ENCODE measurements around the gene RNF182.
"Not testable (repeated sequence)": the region's sequence is repeated elsewhere in the genome, so short reads cannot be mapped to it uniquely, and the experiment has no call there.

Gene RNF182, protein sequence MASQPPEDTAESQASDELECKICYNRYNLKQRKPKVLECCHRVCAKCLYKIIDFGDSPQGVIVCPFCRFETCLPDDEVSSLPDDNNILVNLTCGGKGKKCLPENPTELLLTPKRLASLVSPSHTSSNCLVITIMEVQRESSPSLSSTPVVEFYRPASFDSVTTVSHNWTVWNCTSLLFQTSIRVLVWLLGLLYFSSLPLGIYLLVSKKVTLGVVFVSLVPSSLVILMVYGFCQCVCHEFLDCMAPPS

DNA sequence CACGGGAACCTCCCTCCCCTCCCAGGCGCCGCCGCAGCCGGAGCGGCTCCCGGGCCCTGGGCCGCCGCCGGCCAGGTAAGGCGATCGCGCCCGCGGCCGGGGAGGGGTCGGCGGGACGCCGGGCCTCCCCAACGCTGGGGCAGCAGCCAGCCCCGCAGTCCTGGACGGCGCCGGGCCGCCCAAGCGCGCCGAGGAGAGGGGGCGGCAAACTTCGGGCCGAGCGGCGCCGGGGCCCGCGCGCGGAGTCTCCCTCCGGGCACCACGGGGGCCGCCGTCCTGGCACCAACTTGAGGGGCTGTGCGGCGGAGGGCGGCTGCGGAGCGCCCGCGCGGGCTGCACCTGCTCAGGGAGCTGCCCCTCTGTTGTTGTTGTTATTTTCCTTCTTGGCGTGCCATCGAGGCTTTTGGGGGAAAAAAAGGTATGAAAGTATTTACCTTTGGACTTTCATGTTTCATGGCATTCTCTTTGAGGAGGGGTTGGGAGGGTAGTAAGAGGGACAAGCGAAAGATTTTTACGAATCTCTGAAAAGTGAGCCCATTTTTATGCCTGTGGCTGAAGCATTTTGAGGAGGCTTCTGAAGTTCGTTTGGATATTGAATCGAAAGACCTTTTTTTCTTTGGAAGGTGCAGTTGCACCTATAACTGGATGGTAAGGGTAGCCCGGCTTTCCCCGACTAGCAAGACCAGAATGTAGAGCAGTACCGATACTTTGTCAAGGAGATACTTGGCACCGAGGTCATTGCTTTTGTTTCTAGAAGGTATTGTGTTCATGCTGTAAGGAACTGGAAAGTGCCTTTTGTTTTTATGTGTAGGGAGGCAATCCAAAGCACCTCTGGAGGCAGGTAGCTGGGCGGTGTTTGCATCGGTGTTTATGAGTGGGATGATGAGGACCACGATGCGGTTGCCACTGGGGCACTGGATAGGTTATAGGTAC is at the start of gene RNF182:
Gene RNF182 (plus strand): TSS at position 4 of the 933 bp plus-strand sequence. CDS start 52,168 bp downstream, outside the sequence.
- Histone ChIP-seq H3K36me3 (ENCODE audit: control insufficient read depth, low read depth, low read length) (no peaks in the 10 kb centered on the region), H3K27me3 (ENCODE audit: control insufficient read depth, insufficient read depth, low read length) (peaks cover 40% of the 10 kb centered on the region), H3K4me1 (ENCODE audit: control insufficient read depth, low read depth, low read length) (peaks cover 15% of the 10 kb centered on the region), H3K9ac (ENCODE audit: low read length) (peak within 1 kb of the TSS; percentile 55), H3K4me3 (ENCODE audit: low read length) (peak within 1 kb of the TSS; percentile 91), H3K9me3 (ENCODE audit: control insufficient read depth, low read depth, low read length) (no peaks in the 10 kb centered on the region), H3K27ac (ENCODE audit: low read length) (no peak within 1 kb of the TSS)

DNA sequence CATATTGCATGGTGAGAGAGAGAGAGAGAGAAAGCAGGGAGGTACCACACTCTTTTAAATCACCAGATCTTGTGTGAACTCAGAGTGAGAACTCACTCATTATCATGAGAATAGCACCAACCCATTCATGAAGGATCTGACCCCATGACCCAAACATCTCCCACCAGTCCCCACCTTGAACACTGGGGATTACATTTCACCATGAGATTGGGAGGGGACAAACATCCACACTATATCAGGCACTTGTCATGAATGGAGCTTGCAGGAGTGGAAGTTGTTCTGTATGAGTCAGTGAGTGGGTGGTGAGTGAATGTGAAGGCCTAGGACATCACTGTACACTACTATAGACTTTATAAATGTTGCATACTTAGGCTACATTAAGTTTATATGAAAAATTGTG is 47.7 kb upstream of the RNF182 start:
- H3K27me3 ChIP-seq (ENCODE audit: control insufficient read depth, insufficient read depth, low read length), result peaks cover 22% of the 10 kb centered on the region

DNA sequence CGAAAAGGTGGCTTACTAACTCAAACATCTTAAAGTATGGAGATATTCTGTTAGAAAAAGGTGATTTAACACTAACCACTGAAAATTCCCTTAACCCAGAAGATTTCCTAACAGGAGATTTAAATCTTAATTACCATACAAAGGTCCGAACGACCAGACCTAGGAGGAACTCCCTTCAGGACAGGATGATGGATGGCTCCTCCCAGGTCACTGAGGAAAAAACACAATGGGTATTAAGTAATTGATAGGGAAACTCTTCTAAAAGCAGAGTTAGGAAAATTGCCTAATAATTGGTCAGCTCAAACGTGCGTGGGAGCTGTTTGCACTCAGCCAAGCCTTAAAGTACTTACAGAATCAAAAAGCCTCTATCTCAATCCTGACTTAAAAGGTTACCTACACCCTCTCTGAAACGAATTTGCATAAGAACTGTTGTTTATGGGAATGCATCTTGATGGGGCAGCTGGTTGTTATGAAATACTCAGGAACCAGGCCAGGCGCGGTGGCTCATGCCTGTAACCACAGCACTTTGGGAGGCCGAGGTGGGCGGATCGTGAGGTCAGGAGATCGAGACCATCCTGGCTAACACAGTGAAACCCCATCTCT is 44.6 kb upstream of the RNF182 start:
- H3K4me3 ChIP-seq (ENCODE audit: low read length); H3K27me3 ChIP-seq (ENCODE audit: control insufficient read depth, insufficient read depth, low read length); H3K9ac ChIP-seq (ENCODE audit: low read length); H3K4me1 ChIP-seq (ENCODE audit: control insufficient read depth, low read depth, low read length); H3K27ac ChIP-seq (ENCODE audit: low read length); H3K36me3 ChIP-seq (ENCODE audit: control insufficient read depth, low read depth, low read length); H3K9me3 ChIP-seq (ENCODE audit: control insufficient read depth, low read depth, low read length): not testable (repeated sequence)

More for the DNA sequence above, 47.7 kb upstream of the RNF182 start:
- Histone ChIP-seq H3K9me3 (ENCODE audit: control insufficient read depth, low read depth, low read length) (no peaks in the 10 kb centered on the region), H3K36me3 (ENCODE audit: control insufficient read depth, low read depth, low read length) (no peaks in the 10 kb centered on the region), H3K27ac (ENCODE audit: low read length) (no peak overlapping the region), H3K9ac (ENCODE audit: low read length) (no peak overlapping the region), H3K4me1 (ENCODE audit: control insufficient read depth, low read depth, low read length) (peaks cover 9% of the 10 kb centered on the region), H3K4me3 (ENCODE audit: low read length) (no peak overlapping the region)

DNA sequence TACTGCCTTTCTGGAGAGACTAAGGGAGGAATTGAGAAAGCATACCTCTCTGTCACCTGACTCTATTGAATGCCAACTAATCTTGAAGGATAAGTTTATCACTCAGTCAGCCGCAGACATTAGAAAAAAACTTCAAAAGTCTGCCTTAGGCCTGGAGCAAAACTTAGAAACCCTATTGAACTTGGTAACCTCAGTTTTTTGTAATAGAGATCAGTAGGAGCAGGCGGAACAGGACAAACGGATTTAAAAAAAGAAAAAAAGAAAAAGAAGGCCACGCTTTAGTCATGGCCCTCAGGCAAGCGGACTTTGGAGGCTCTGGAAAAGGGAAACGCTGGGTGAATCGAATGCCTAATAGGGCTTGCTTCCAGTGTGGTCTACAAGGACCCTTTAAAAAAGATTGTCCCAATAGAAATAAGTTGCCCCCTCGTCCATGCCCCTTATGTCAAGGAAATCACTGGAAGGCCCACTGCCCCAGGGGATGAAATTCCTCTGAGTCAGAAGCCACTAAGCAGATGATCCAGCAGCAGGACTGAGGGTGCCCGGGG is 43.1 kb upstream of the RNF182 start:
- Histone ChIP-seq H3K36me3 (ENCODE audit: control insufficient read depth, low read depth, low read length) (no peaks in the 10 kb centered on the region), H3K27me3 (ENCODE audit: control insufficient read depth, insufficient read depth, low read length) (no peaks in the 10 kb centered on the region), H3K9me3 (ENCODE audit: control insufficient read depth, low read depth, low read length) (no peaks in the 10 kb centered on the region), H3K9ac (ENCODE audit: low read length) (no peak overlapping the region), H3K4me1 (ENCODE audit: control insufficient read depth, low read depth, low read length) (peaks cover 3% of the 10 kb centered on the region), H3K4me3 (ENCODE audit: low read length) (no peak overlapping the region), H3K27ac (ENCODE audit: low read length) (no peak overlapping the region)

DNA sequence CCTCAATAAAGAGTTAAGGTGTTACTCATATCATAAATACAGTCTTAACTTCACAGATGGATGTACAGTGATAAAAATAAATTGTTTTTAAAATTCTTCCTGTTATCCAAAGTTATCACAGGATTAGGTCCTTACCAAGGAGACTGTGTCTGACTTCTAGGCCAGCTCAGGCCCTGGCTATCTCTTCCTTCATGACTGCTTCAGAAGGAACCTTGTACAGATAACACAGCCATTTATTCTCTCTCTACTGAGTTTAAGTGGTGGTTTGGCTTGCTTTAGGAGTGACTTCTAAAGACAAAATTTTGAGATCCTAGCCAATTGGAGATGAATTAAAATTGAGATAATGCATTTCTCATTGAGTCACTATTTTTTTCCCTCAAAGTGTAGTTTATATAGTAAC is 40.8 kb upstream of the RNF182 start:
- Histone ChIP-seq H3K4me1 (ENCODE audit: control insufficient read depth, low read depth, low read length) (no peaks in the 10 kb centered on the region), H3K36me3 (ENCODE audit: control insufficient read depth, low read depth, low read length) (no peaks in the 10 kb centered on the region), H3K4me3 (ENCODE audit: low read length) (no peak overlapping the region), H3K9me3 (ENCODE audit: control insufficient read depth, low read depth, low read length) (no peaks in the 10 kb centered on the region), H3K9ac (ENCODE audit: low read length) (no peak overlapping the region), H3K27me3 (ENCODE audit: control insufficient read depth, insufficient read depth, low read length) (no peaks in the 10 kb centered on the region), H3K27ac (ENCODE audit: low read length) (no peak overlapping the region)

GRCh38 chr6:13884397-13884796 is 40.4 kb upstream of the RNF182 start:
- Histone ChIP-seq H3K27ac (ENCODE audit: low read length) (no peak overlapping the region), H3K4me1 (ENCODE audit: control insufficient read depth, low read depth, low read length) (no peaks in the 10 kb centered on the region)

DNA sequence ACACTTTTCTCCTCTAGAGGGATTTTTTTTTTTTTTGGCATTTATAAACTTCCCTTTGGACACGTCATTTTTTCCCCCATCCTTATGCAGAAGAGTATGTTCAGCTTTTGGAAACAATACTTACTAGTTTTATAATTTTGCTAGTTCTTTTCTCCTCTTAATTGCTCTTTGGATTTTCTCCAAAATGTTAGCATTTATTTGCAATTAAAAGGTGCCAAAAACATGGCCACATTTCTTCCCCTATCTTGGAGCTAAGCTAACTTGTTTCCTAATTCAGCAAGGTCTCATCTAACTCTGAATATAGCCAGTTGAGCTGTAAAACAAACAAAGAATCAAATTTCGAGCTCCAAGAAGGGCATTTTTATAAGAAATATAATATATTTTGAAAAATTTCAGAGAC is 39.2 kb upstream of the RNF182 start:
- Histone ChIP-seq H3K4me1 (ENCODE audit: control insufficient read depth, low read depth, low read length) (no peaks in the 10 kb centered on the region), H3K9me3 (ENCODE audit: control insufficient read depth, low read depth, low read length) (no peaks in the 10 kb centered on the region), H3K4me3 (ENCODE audit: low read length) (no peak overlapping the region), H3K9ac (ENCODE audit: low read length) (no peak overlapping the region), H3K36me3 (ENCODE audit: control insufficient read depth, low read depth, low read length) (no peaks in the 10 kb centered on the region), H3K27me3 (ENCODE audit: control insufficient read depth, insufficient read depth, low read length) (no peaks in the 10 kb centered on the region), H3K27ac (ENCODE audit: low read length) (no peak overlapping the region)

More at GRCh38 chr6:13884397-13884796, 40.4 kb upstream of the RNF182 start:
- no peaks in the 10 kb centered on the region for H3K27me3 ChIP-seq (ENCODE audit: control insufficient read depth, insufficient read depth, low read length)
- no peak overlapping the region for H3K4me3 ChIP-seq (ENCODE audit: low read length)
- no peak overlapping the region for H3K9ac ChIP-seq (ENCODE audit: low read length)
- no peaks in the 10 kb centered on the region for H3K36me3 ChIP-seq (ENCODE audit: control insufficient read depth, low read depth, low read length)
- H3K9me3 ChIP-seq (ENCODE audit: control insufficient read depth, low read depth, low read length), result no peaks in the 10 kb centered on the region

GRCh38 chr6:13886949-13887348 is 37.8 kb upstream of the RNF182 start:
- H3K27ac ChIP-seq (ENCODE audit: low read length), result no peak overlapping the region
- H3K4me1 ChIP-seq (ENCODE audit: control insufficient read depth, low read depth, low read length), result no peaks in the 10 kb centered on the region
- no peak overlapping the region for H3K4me3 ChIP-seq (ENCODE audit: low read length)
- H3K9ac ChIP-seq (ENCODE audit: low read length), result no peak overlapping the region
- no peaks in the 10 kb centered on the region for H3K27me3 ChIP-seq (ENCODE audit: control insufficient read depth, insufficient read depth, low read length)
- no peaks in the 10 kb centered on the region for H3K9me3 ChIP-seq (ENCODE audit: control insufficient read depth, low read depth, low read length)
- no peaks in the 10 kb centered on the region for H3K36me3 ChIP-seq (ENCODE audit: control insufficient read depth, low read depth, low read length)

DNA sequence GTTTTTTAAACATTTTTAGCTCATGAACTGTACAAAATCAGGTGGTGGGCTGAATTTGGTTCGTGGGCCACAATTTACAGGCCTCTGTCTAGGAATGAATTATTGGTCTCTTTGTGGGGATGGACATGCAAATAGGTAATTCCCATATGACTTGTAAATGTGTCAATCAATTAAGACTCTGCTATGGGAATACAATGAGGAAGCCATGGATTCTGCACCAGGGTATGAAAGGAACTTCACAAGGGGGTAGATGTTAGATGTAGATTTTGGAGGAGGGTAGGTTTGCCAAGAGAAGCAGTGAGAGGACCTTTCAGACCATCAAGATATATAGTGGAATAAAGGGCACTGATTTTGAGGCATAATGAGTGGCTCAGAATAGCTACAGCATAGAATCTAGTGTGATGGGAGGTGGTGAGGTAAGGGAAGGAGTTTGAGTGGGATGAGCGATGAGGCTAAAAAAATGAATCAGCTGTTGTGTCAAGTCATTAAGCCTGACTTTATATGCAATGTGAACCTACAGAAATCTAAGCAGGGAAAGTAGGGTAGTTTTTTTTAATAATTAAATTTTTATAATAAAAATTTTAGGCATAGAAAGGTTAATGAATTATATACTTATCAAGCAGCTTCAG is 32.6 kb upstream of the RNF182 start:
- H3K36me3 ChIP-seq (ENCODE audit: control insufficient read depth, low read depth, low read length), result no peaks in the 10 kb centered on the region
- H3K27me3 ChIP-seq (ENCODE audit: control insufficient read depth, insufficient read depth, low read length), result no peaks in the 10 kb centered on the region
- H3K4me1 ChIP-seq (ENCODE audit: control insufficient read depth, low read depth, low read length), result no peaks in the 10 kb centered on the region
- H3K9ac ChIP-seq (ENCODE audit: low read length), result no peak overlapping the region
- H3K27ac ChIP-seq (ENCODE audit: low read length), result no peak overlapping the region
- H3K9me3 ChIP-seq (ENCODE audit: control insufficient read depth, low read depth, low read length), result no peaks in the 10 kb centered on the region
- H3K4me3 ChIP-seq (ENCODE audit: low read length), result no peak overlapping the region

DNA sequence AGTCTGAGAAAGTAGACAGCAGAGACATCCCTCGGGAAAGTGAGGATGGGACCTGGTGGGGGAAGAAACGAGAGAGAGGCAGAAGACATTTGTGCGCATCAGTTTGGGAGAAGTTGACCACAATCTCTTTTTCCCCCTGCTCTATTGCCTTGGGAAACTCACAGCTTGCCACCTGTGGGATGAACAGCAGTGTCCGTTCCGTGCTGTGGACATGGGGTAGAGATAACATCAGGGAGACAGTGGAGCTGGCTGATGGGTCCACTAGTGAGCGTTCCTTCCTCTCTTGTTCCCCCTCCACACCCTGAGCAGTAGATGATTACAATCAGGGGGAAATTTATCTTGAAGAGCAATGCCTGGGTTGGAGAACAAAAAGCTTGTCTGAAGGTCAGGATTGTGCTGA is 21.8 kb upstream of the RNF182 start:
- Histone ChIP-seq H3K27ac (ENCODE audit: low read length) (no peak overlapping the region), H3K9me3 (ENCODE audit: control insufficient read depth, low read depth, low read length) (no peaks in the 10 kb centered on the region), H3K36me3 (ENCODE audit: control insufficient read depth, low read depth, low read length) (no peaks in the 10 kb centered on the region), H3K4me1 (ENCODE audit: control insufficient read depth, low read depth, low read length) (no peaks in the 10 kb centered on the region), H3K27me3 (ENCODE audit: control insufficient read depth, insufficient read depth, low read length) (no peaks in the 10 kb centered on the region), H3K9ac (ENCODE audit: low read length) (no peak overlapping the region), H3K4me3 (ENCODE audit: low read length) (no peak overlapping the region)

DNA sequence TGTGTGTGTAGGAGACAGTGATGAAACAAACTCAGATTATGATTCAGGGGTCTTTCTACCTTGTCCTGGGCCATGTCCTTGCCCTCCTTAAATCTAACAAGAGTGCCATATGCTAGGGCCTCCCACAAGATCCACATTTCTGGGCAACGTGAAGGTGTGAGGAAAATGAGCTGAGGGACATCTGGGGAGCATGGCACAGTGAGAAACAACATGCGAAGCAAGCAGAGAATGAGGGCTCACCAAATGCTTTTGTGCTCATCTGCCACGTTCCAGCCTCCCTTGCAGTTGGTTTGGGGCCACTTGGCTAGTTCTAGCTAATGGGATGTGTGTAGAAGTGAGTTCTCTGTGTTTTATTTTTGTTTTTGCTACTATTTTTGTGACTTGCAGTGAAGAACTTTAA is 21.4 kb upstream of the RNF182 start:
- H3K27me3 ChIP-seq (ENCODE audit: control insufficient read depth, insufficient read depth, low read length), result no peaks in the 10 kb centered on the region
- no peaks in the 10 kb centered on the region for H3K4me1 ChIP-seq (ENCODE audit: control insufficient read depth, low read depth, low read length)
- H3K4me3 ChIP-seq (ENCODE audit: low read length), result no peak overlapping the region
- no peaks in the 10 kb centered on the region for H3K9me3 ChIP-seq (ENCODE audit: control insufficient read depth, low read depth, low read length)
- no peaks in the 10 kb centered on the region for H3K36me3 ChIP-seq (ENCODE audit: control insufficient read depth, low read depth, low read length)
- H3K9ac ChIP-seq (ENCODE audit: low read length), result no peak overlapping the region
- no peak overlapping the region for H3K27ac ChIP-seq (ENCODE audit: low read length)

Measured in iPS-18a (cell line).